ACHN (cell line): ENCODE measurements around the gene ZNF879.

Experiments used
- DNase-seq: peaks from one replicate; pipeline ENCODE4 v3.0.0-alpha.2; 2015
- in situ Hi-C: cut with HindIII; loops from 2 replicates; pipeline ENCODE4 v1.10.0; 2017; ENCODE audit warnings: low sequenced_read_pairs, low pct_ligation_motif_present, low pct_unique_long_range_greater_than_20kb

Gene ZNF879

DNA sequence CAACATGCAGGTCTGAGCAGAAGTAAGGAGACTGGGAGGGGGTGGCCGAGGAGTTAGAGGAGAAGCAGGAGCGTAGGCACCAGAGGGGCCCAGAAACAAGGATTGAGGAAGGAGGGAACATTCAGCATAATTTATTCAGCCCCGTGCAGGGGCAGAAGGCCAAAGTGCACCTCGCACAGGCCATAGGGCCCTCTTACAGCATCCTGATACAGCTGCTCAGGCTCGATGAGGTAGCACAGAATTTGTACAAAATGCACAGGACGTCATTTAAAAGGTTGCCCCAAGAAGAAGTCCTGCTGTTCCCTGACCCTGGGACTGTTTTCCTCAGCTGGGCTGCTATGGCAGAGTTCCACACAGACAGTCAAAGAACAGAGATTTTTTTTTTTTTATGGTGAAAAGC, 26.4 kb upstream of the ZNF879 start:
- in situ Hi-C loops = no loop called here
- no peak for DNase-seq

- DNase-seq = no peak
- in situ Hi-C loops = no loop called here
These were observed 25.2 kb upstream of the ZNF879 start for GRCh38 chr5:178998441-178998840.

GRCh38 chr5:179006564-179006963, 17.0 kb upstream of the ZNF879 start:
- DNase-seq = no peak
- in situ Hi-C loops = no loop called here

DNA sequence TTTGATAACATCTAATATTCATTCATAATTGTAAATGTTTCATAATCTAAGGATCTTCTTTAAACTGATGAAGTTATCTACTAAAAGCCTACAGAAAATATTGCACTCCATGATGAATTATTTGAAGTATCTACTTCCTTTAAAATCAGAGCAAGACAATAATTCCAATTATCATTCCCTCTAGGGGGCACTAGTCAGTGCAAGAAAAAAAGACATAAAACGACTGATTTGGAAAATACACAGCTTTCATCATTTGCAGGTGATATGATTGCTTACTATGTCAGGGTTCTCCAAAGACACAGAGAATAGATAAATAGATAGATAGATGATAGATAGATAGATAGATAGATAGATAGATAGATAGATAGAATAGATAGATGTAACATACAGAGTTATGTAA, 14.9 kb upstream of the ZNF879 start:
- no peak for DNase-seq

DNA sequence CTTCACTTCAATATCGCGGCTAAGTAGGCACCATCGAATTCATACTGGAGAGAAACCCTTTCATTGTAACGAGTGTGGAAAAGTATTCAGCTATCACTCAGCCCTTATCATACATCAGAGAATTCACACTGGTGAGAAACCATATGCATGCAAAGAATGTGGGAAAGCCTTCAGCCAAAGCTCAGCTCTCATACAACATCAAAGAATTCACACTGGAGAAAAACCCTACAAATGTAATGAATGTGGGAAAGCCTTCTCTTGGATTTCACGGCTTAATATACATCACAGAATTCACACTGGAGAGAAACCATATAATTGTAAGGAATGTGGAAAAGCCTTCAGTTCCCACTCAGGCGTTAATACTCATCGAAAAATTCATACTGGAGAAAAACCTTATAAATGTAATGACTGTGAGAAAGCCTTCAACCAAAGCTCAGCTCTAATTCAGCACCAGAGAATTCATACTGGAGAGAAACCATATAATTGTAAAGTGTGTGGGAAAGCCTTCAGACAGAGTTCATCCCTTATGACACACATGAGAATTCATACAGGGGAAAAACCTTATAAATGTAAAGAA, 9.5 kb downstream of the ZNF879 start:
- in situ Hi-C loops = no loop called here
- no peak for DNase-seq

More for the DNA sequence above, 14.9 kb upstream of the ZNF879 start:
- in situ Hi-C loops = no loop called here

GRCh38 chr5:179044765-179045164, 21.2 kb downstream of the ZNF879 start:
- DNase-seq = no peak
- in situ Hi-C loops = no loop called here

- in situ Hi-C loops = no loop called here
- DNase-seq = no peak
These were observed 28.2 kb downstream of the ZNF879 start for GRCh38 chr5:179051784-179052183.

GRCh38 chr5:179054036-179054785, 30.6 kb downstream of the ZNF879 start:
- no peak for DNase-seq
- in situ Hi-C loops = no loop called here

DNA sequence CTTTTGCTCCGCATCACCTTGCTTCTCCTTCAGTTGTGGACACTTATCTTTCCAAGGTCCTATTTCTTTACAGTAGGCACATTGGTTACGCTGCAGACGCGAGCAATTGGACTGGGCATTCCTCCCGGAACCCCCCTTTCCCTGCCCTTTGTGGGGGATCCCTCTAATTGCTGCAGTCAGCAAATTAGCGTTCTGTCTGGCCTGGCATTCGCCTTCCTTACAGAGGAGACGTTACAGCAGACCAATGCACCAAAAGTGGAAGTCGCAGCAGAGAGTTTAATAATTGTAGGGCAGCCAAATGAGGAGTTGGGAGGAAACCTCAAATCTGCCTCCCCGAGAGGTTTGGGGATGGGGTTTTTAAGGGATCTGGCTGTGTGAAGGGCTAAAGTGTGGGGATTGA, 31.3 kb downstream of the ZNF879 start:
- in situ Hi-C loops = no loop called here
- no peak for DNase-seq

- in situ Hi-C loops = no loop called here
- DNase-seq = no peak
These were observed 31.8 kb downstream of the ZNF879 start for GRCh38 chr5:179055436-179055835.

GRCh38 chr5:179055841-179056240, 32.2 kb downstream of the ZNF879 start:
- in situ Hi-C loops = no loop called here
- no peak for DNase-seq

- in situ Hi-C loops = no loop called here
These were observed 36.8 kb downstream of the ZNF879 start, which contains the start of gene ZNF354C for GRCh38 chr5:179060116-179061008. Gene ZNF354C (plus strand): TSS chr5:179060373. CDS start chr5:179062069, 1,696 bp downstream.

DNA sequence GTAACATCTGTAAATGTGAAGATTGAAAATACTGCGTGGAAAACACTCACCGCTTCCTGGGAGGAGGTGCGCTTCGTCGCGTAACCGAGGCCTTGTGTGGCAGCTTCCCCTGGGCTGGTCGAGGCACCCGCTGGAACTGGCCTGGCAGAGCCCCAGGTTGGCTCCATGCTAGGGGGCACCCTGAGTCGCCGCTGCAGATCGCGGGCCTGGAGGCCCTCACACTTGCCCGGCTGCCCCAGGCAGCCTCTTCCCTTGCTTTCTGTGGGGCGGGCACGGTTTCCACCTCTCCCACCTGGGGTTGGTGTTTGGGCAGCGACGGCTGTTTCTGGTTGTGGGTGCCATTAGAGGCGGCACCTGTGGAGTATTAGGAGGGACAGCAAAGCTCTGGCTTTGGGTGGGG, 37.4 kb downstream of the ZNF879 start:
- no peak for DNase-seq
- in situ Hi-C loops = no loop called here

More at GRCh38 chr5:179060116-179061008, 36.8 kb downstream of the ZNF879 start, which contains the start of gene ZNF354C:
- DNase-seq = no peak

DNA sequence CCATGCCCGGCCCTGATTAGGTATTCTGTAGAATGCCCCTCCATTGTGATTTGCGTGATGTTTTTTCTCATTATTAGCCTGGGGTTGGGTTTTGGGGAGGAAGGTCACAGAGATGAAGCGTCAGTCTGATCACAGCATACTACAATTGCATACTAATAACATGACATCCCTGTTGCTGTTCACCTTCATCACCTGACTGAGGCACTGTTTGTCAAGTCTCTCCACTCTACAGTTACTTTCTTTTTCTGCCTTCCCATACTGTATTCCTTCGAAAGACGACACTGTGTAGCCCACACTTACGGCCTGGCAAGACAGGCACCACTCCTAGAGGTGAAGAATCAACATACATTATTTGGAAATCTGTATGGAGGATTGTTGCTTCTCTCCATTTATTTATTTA, 42.1 kb downstream of the ZNF879 start:
- in situ Hi-C loops = no loop called here
- no peak for DNase-seq

GRCh38 chr5:179079165-179079987, 55.8 kb downstream of the ZNF879 start:
- no peak for DNase-seq
- in situ Hi-C loops = no loop called here

- DNase-seq = no peak
- in situ Hi-C loops = no loop called here
These were observed 57.1 kb downstream of the ZNF879 start for GRCh38 chr5:179080724-179081123.
